HepG2 (cell line): ENCODE data around the gene PSMB11. TPM values are rescaled to one million over a fixed set of nuclear protein-coding genes. Genes with fewer than 3 reads are reported as not detected.

Experiments
- ATAC-seq: fragments of 200-7000 bp; cut with Tn5 transposase; 3 replicates; pipeline ENCODE4 v1.9.1; 2020; ENCODE audit warnings: mild to moderate bottlenecking, moderate library complexity
- BruUV-seq: library from RNA; stranded (reverse); fragments of 400-500 nt; replicated peaks from 2 replicates; lab custom pipeline; 2021; lab: Mats Ljungman, UMichigan
- CTCF ChIA-PET: fragments of 300-600 bp; formaldehyde crosslinking; extraction: SDS; loops from one replicate; lab custom pipeline; 2021; ENCODE audit warnings: low total read pairs, inconsistent platforms, low intra/inter-chr PET ratio; lab: Yijun Ruan, JAX
- POLR2A ChIA-PET: fragments of 350-600 bp; sonication (Branson Sonifier 250); formaldehyde crosslinking; loops from one replicate; lab custom pipeline; 2020; ENCODE audit warnings: antibody characterized with exemption, inconsistent platforms; lab: Yijun Ruan, JAX
- DNase-seq: peaks from one replicate; pipeline ENCODE4 v3.0.0-alpha.2; 2015; ENCODE audit warnings: low spot score
- FAIRE-seq: peaks from 3 replicates; lab custom pipeline; 2011; peaks lifted over from hg19 to GRCh38; lab: Jason Lieb, UNC
- H2AFZ ChIP-seq: one replicate; pipeline ENCODE4 v1.6.1; 2011; ENCODE audit warnings: low read length, inconsistent platforms
- H3K27ac ChIP-seq: fragments of 300-600 bp; 3 replicates; pipeline ENCODE4 v1.8.0; 2011; ENCODE audit warnings: mixed run types, mild to moderate bottlenecking, mixed read lengths, low read length, inconsistent platforms; ENCODE audit not compliant: insufficient read depth; ENCODE audit errors: extremely low read length
- H3K27me3 ChIP-seq, 2 experiments: fragments of 200-600 bp in 1 of 2; 2 replicates in 1 of 2; 3 replicates in 1 of 2; pipeline versions ENCODE4 v1.6.0 to v1.8.0; 2011; ENCODE audit warnings: low read length in 2 of 2, mild to moderate bottlenecking in 2 of 2, moderate library complexity in 2 of 2, inconsistent platforms in 1 of 2; ENCODE audit not compliant: insufficient read depth in 2 of 2, control insufficient read depth in 1 of 2
- H3K36me3 ChIP-seq, 2 experiments: fragments of 200-600 bp in 1 of 2; replicated peaks in 1 of 2; 2 replicates in 1 of 2; 3 replicates in 1 of 2; pipeline versions ENCODE4 v1.5.1 to v1.8.0; 2011; ENCODE audit warnings: low read length in 2 of 2, inconsistent platforms in 1 of 2; ENCODE audit not compliant: insufficient read depth in 2 of 2, control insufficient read depth in 1 of 2
- H3K4me1 ChIP-seq: 2 replicates; pipeline ENCODE4 v1.5.1; 2012; ENCODE audit warnings: low read length, inconsistent platforms; ENCODE audit not compliant: insufficient read depth
- H3K4me2 ChIP-seq: 2 replicates; pipeline ENCODE4 v1.6.0; 2011; ENCODE audit warnings: low read depth, low read length, inconsistent platforms
- H3K4me3 ChIP-seq, 3 experiments: fragments of 200-600 bp in 1 of 3; sonication (generic), shearing (Covaris generic) in 1 of 3; replicated peaks in 1 of 3; 2 replicates each; pipeline ENCODE4 v1.5.1; 2011 to 2016; ENCODE audit warnings: low read length in 3 of 3, inconsistent platforms in 2 of 3, low read depth in 2 of 3, mild to moderate bottlenecking in 2 of 3, control low read depth in 1 of 3, mixed read lengths in 1 of 3; ENCODE audit not compliant: insufficient read depth in 1 of 3
- H3K79me2 ChIP-seq: one replicate; pipeline ENCODE4 v1.6.1; 2011; ENCODE audit warnings: low read length, inconsistent platforms; ENCODE audit not compliant: insufficient read depth
- H3K9ac ChIP-seq: 2 replicates; pipeline ENCODE4 v1.6.0; 2011; ENCODE audit warnings: mild to moderate bottlenecking, low read depth, low read length, inconsistent platforms; ENCODE audit not compliant: insufficient read depth
- H3K9me3 ChIP-seq: 2 replicates; pipeline ENCODE4 v1.5.1; 2012; ENCODE audit warnings: mild to moderate bottlenecking, low read length
- H4K20me1 ChIP-seq: 2 replicates; pipeline ENCODE4 v1.6.0; 2011; ENCODE audit warnings: inconsistent platforms, mild to moderate bottlenecking, low read length, moderate library complexity; ENCODE audit not compliant: insufficient read depth
- GLMP ChIP-seq: sonication (generic); formaldehyde crosslinking; IDR thresholded peaks from 2 replicates; pipeline ENCODE4 v1.9.0; 2021; ENCODE audit warnings: missing genetic modification reagents, mild to moderate bottlenecking, borderline replicate concordance
- IKZF4 ChIP-seq: sonication (generic); formaldehyde crosslinking; IDR thresholded peaks from 2 replicates; pipeline ENCODE4 v1.5.1; 2020; ENCODE audit warnings: borderline replicate concordance, mild to moderate bottlenecking, low read depth, missing genetic modification reagents; ENCODE audit errors: not compliant biosample characterization
- MTA1 ChIP-seq: sonication (generic); formaldehyde crosslinking; IDR thresholded peaks from 2 replicates; pipeline ENCODE4 v1.4.0; 2020; ENCODE audit warnings: missing genetic modification reagents, mild to moderate bottlenecking, borderline replicate concordance
- PHF21A ChIP-seq: sonication (generic); formaldehyde crosslinking; IDR thresholded peaks from 2 replicates; pipeline ENCODE4 v1.5.0; 2020; ENCODE audit warnings: mild to moderate bottlenecking, missing genetic modification reagents
- RORA ChIP-seq: sonication (generic); formaldehyde crosslinking; IDR thresholded peaks from 2 replicates; pipeline ENCODE4 v1.5.0; 2020; ENCODE audit warnings: mild to moderate bottlenecking, missing genetic modification reagents, moderate library complexity
- SMYD3 ChIP-seq: sonication (generic); formaldehyde crosslinking; IDR thresholded peaks from 2 replicates; pipeline ENCODE4 v1.8.1; 2023; ENCODE audit warnings: mild to moderate bottlenecking, missing genetic modification reagents
- ZFX ChIP-seq: sonication (generic); formaldehyde crosslinking; IDR thresholded peaks from 2 replicates; pipeline ENCODE4 v1.4.0; 2020; ENCODE audit warnings: mild to moderate bottlenecking, low read depth, missing genetic modification reagents, moderate library complexity
- ZNF431 ChIP-seq: sonication (generic); formaldehyde crosslinking; IDR thresholded peaks from 2 replicates; pipeline ENCODE4 v1.9.0; 2022; ENCODE audit warnings: missing genetic modification reagents, low read depth, mild to moderate bottlenecking, borderline replicate concordance
- ZNF558 ChIP-seq: sonication (generic); formaldehyde crosslinking; IDR thresholded peaks from 2 replicates; pipeline ENCODE4 v1.9.0; 2022; ENCODE audit warnings: mild to moderate bottlenecking, missing genetic modification reagents, borderline replicate concordance
- ZXDC ChIP-seq: sonication (generic); formaldehyde crosslinking; IDR thresholded peaks from 2 replicates; pipeline ENCODE4 v1.5.0; 2020; ENCODE audit warnings: mild to moderate bottlenecking, missing genetic modification reagents
- WGBS: methylation state at CpG from one replicate; pipeline ENCODE4 v1.1.6; 2017; ENCODE audit warnings: low lambda C conversion rate; 5-methylcytosine and 5-hydroxymethylcytosine counted together
- in situ Hi-C: cut with HindIII; loops from 2 replicates; pipeline ENCODE4 v1.10.0; 2017; ENCODE audit warnings: low pct_unique_long_range_greater_than_20kb; ENCODE audit not compliant: extremely low pct_ligation_motif_present
- intact Hi-C: fragments of 100-400 bp; cut with micrococcal nuclease; formaldehyde crosslinking; loops from one replicate; pipeline ENCODE4 v1.10.0; 2022; ENCODE audit not compliant: unreplicated experiment
- polyA plus RNA-seq, 8 experiments: library from polyadenylated mRNA; depleted of rRNA in 3 of 8; stranded (reverse) in 7 of 8; unstranded in 1 of 8; fragments of >200 nt; fragmentation: Illumina TruSeq in 4 of 8; extraction: Trizol in 4 of 8; gene quantifications; 2 replicates each; pipeline versions ENCODE4 v1.2.1 to v1.2.3, GENCODE V29; 2011 to 2016; ENCODE audit warnings: low read depth in 4 of 8, missing spikeins in 1 of 8, mixed read lengths in 1 of 8; ENCODE audit not compliant: insufficient read depth in 1 of 8
- total RNA-seq, 5 experiments: library from RNA; depleted of rRNA; stranded (reverse); fragments of >200 nt; fragmentation: Illumina TruSeq; extraction: Trizol; gene quantifications; 2 replicates each; pipeline ENCODE4 v1.2.3, GENCODE V29; 2016; ENCODE audit warnings: low read depth in 1 of 5

The PSMB11 gene
- total and polyA plus RNA-seq, 2 of the 13 experiments (the other 11 are each of a cell fraction or from before 2014, with no cell fraction given): not detected

GRCh38 chr14:23040100-23040499, 1.9 kb upstream of the PSMB11 start:
- in situ Hi-C loops (no loop called here), intact Hi-C loops (no loop called here)
- ChIA-PET CTCF (interaction anchor here (1.0 kb wide), 1 partner anchor 20 kb away, joined by 3 read pairs; no protein-coding TSS in a partner anchor), POLR2A (interaction anchor here (0.7 to 3.3 kb wide), 9 partner anchors 11 to 63 kb away, joined by 3 to 26 read pairs (median 4); partner anchors contain the start of gene AJUBA)
- Histone ChIP-seq H3K4me3 (no peak overlapping the region), H2AFZ (no peak overlapping the region), H3K27me3 (peaks cover 16 to 33% of the 10 kb centered on the region in 2 experiments), H3K4me2 (no peak overlapping the region), H3K9me3 (no peaks in the 10 kb centered on the region), H3K27ac (no peak overlapping the region), H3K79me2 (no peaks in the 10 kb centered on the region), H3K9ac (no peak overlapping the region), H3K36me3 (no peaks in the 10 kb centered on the region), H4K20me1 (no peaks in the 10 kb centered on the region), H3K4me1 (peaks cover 18% of the 10 kb centered on the region)
- BruUV-seq: no TSS peak
- DNase-seq (peak; percentile 68), FAIRE-seq (peak; percentile 73), ATAC-seq (peak; percentile 48)
- WGBS: 40% methylated on average over 4 of the region's 4 CpGs
- TF ChIP-seq ZXDC (peak; percentile 71; the same call in 1 of the 2 replicates), MTA1 (CRISPR knock-in tag) (no peak), IKZF4 (CRISPR knock-in tag) (peak; percentile 3), RORA (0 out of 2 replicates have a peak, but pooled peaks have one; percentile 52), PHF21A (CRISPR knock-in tag) (peak; percentile 33; the same call in 1 of the 2 replicates), SMYD3 (CRISPR knock-in tag) (no peak), ZNF431 (CRISPR knock-in tag) (0 out of 2 replicates have a peak, but pooled peaks have one; percentile 39), ZNF558 (CRISPR knock-in tag) (0 out of 2 replicates have a peak, but pooled peaks have one; percentile 42), GLMP (CRISPR knock-in tag) (peak; percentile 53; the same call in 1 of the 2 replicates), ZFX (CRISPR knock-in tag) (0 out of 2 replicates have a peak, but pooled peaks have one; percentile 3)
